Peyer's patch (tissue), 4 donors: ENCODE data around the gene RBMS2. TPM values are rescaled to one million over a fixed set of nuclear protein-coding genes. Genes with fewer than 3 reads are reported as not detected.

ENCODE experiments used
- DNase-seq, 3 donors: peaks; one replicate each; pipeline ENCODE4 v3.0.0-alpha.2; 2017 to 2019
- H3K27ac ChIP-seq, 4 donors: fragments of 200-600 bp; sonication (generic); one replicate each; pipeline ENCODE4 v1.5.1; 2016 to 2019
- H3K27me3 ChIP-seq, 2 donors: fragments of 200-600 bp; sonication (generic); one replicate each; pipeline ENCODE4 v1.5.1; 2019
- H3K36me3 ChIP-seq, 3 donors: fragments of 200-600 bp; sonication (generic); one replicate each; pipeline ENCODE4 v1.5.1; 2016 to 2019
- H3K4me1 ChIP-seq, 4 donors: fragments of 200-600 bp; sonication (generic); one replicate each; pipeline ENCODE4 v1.5.1; 2016 to 2019
- H3K4me3 ChIP-seq, 4 donors: fragments of 200-600 bp; sonication (generic); 1 replicate in 3 of 4; 2 replicates in 1 of 4; pipeline ENCODE4 v1.5.1; 2016 to 2019; ENCODE audit warnings: mild to moderate bottlenecking in 1 of 4
- H3K9me3 ChIP-seq, 4 donors: fragments of 200-600 bp; sonication (generic); one replicate each; pipeline ENCODE4 v1.5.1; 2016 to 2019; ENCODE audit warnings: mild to moderate bottlenecking in 1 of 4
- CTCF ChIP-seq, 6 experiments: fragments of 450-650 bp in 4 of 6; fragments of 200-600 bp in 2 of 6; sonication (generic) in 1 of 6; IDR thresholded peaks; one replicate each; pipeline ENCODE4 v1.5.1; 2017 to 2019; ENCODE audit warnings: antibody characterized with exemption in 6 of 6, mild to moderate bottlenecking in 3 of 6, moderate library complexity in 1 of 6
- POLR2A ChIP-seq, 2 donors: fragments of 450-650 bp; IDR thresholded peaks; one replicate each; pipeline ENCODE4 v1.5.1; 2017; ENCODE audit warnings: antibody characterized with exemption in 2 of 2, mild to moderate bottlenecking in 2 of 2, moderate library complexity in 2 of 2
- small RNA-seq, 2 donors: library from RNA; depleted of rRNA; stranded (forward); fragments of <200 nt; gene quantifications; one replicate each; pipeline ENCODE3, GENCODE V24; 2016
- total RNA-seq, 4 donors: library from RNA; depleted of rRNA; stranded (reverse); fragments of >200 nt; gene quantifications; one replicate each; pipeline ENCODE4 v1.1.0, GENCODE V29; 2016

The RBMS2 gene
- total RNA-seq, 4 donors from 2014 or later = 10.7 to 22.3 (median 12.5) TPM

- peak; percentile 96 to 100 (median 99) for DNase-seq
- H3K4me1 ChIP-seq = peaks cover 7 to 37% (median 22%) of the 10 kb centered on the region in 4 donors
- TF ChIP-seq POLR2A (IDR thresholded peaks at IDR 0.05) = peak in 1 of 2 donors; percentile 76
- peak; percentile 13 to 71 (median 60) for TF ChIP-seq CTCF (IDR thresholded peaks at IDR 0.05)
- H3K36me3 ChIP-seq = peaks cover 0 to 45% (median 0%) of the 10 kb centered on the region in 3 donors
- peak overlapping the region; percentile 92 to 99 (median 96) for H3K27ac ChIP-seq
- H3K4me3 ChIP-seq = peak overlapping the region; percentile 75 to 93 (median 79)
- no peaks in the 10 kb centered on the region for H3K9me3 ChIP-seq
- H3K27me3 ChIP-seq = no peaks in the 10 kb centered on the region
These were observed 115.3 kb downstream of the RBMS2 start for GRCh38 chr12:56636675-56637540.

- H3K4me3 ChIP-seq = no peak overlapping the region
- H3K4me1 ChIP-seq = peaks cover 6 to 30% (median 16%) of the 10 kb centered on the region in 4 donors
- DNase-seq = no peak
- H3K27ac ChIP-seq = peak overlapping the region in 3 of 4 donors; percentile 95 to 99 (median 96)
- H3K9me3 ChIP-seq = no peaks in the 10 kb centered on the region
- peaks cover 0 to 53% (median 3%) of the 10 kb centered on the region in 3 donors for H3K36me3 ChIP-seq
- TF ChIP-seq CTCF (IDR thresholded peaks at IDR 0.05) (no peak), POLR2A (IDR thresholded peaks at IDR 0.05) (no peak)
- no peaks in the 10 kb centered on the region for H3K27me3 ChIP-seq
These were observed 116.0 kb downstream of the RBMS2 start for GRCh38 chr12:56637621-56638020.

GRCh38 chr12:56641219-56641618 is 119.6 kb downstream of the RBMS2 start:
- H3K27ac ChIP-seq = no peak overlapping the region
- no peaks in the 10 kb centered on the region for H3K27me3 ChIP-seq
- TF ChIP-seq CTCF (IDR thresholded peaks at IDR 0.05) = no peak
- TF ChIP-seq POLR2A (IDR thresholded peaks at IDR 0.05) = no peak
- peaks cover 0 to 71% (median 3%) of the 10 kb centered on the region in 3 donors for H3K36me3 ChIP-seq
- no peaks in the 10 kb centered on the region for H3K9me3 ChIP-seq
- H3K4me3 ChIP-seq = no peak overlapping the region
- peaks cover 0 to 31% (median 12%) of the 10 kb centered on the region in 4 donors for H3K4me1 ChIP-seq
- no peak for DNase-seq

GRCh38 chr12:56644654-56645053 is 123.0 kb downstream of the RBMS2 start:
- peaks cover 0 to 48% (median 3%) of the 10 kb centered on the region in 3 donors for H3K36me3 ChIP-seq
- peaks cover 0 to 20% (median 7%) of the 10 kb centered on the region in 4 donors for H3K4me1 ChIP-seq
- TF ChIP-seq POLR2A (IDR thresholded peaks at IDR 0.05) (no peak), CTCF (IDR thresholded peaks at IDR 0.05) (no peak)
- no peaks in the 10 kb centered on the region for H3K27me3 ChIP-seq
- H3K9me3 ChIP-seq = no peaks in the 10 kb centered on the region
- H3K4me3 ChIP-seq = peak overlapping the region; percentile 80 to 95 (median 86)
- no peak for DNase-seq
- peak overlapping the region; percentile 90 to 96 (median 92) for H3K27ac ChIP-seq

- no peak for DNase-seq
- TF ChIP-seq CTCF (IDR thresholded peaks at IDR 0.05) (peak in 2 of 6 experiments; percentile 3 to 17), POLR2A (IDR thresholded peaks at IDR 0.05) (no peak)
- H3K9me3 ChIP-seq = no peaks in the 10 kb centered on the region
- peak overlapping the region; percentile 90 to 96 (median 92) for H3K27ac ChIP-seq
- H3K4me3 ChIP-seq = peak overlapping the region; percentile 80 to 95 (median 86)
- peaks cover 0 to 42% (median 3%) of the 10 kb centered on the region in 3 donors for H3K36me3 ChIP-seq
- peaks cover 0 to 20% (median 7%) of the 10 kb centered on the region in 4 donors for H3K4me1 ChIP-seq
- no peaks in the 10 kb centered on the region for H3K27me3 ChIP-seq
These were observed 123.6 kb downstream of the RBMS2 start for GRCh38 chr12:56645201-56645716.

Small RNA genes lying within 50 kb of the gene (small RNA-seq; reads per million reads assigned to genes)
- gene RNU6-343P = 0 reads per million in 2 donors
- gene SNORD59A = 27,902 to 32,638 reads per million in 2 donors

Other genes with a start within 250 kb of the RBMS2 start
- gene CS, start 221.5 kb upstream of the RBMS2 start, total RNA-seq = 100 to 1,000 TPM; 184 to 228 (median 203) TPM
- gene CNPY2, start 205.8 kb upstream of the RBMS2 start, total RNA-seq = 100 to 1,000 TPM in 2 of 4 donors, 10 to 100 TPM in 2; 72.5 to 131 (median 91.0) TPM
- 100 to 1,000 TPM in 2 of 4 donors, 10 to 100 TPM in 2; 82.5 to 114 (median 95.4) TPM for gene PAN2, start 187.8 kb upstream of the RBMS2 start, total RNA-seq
- 1 to 10 TPM in 2 of 4 donors, not detected in 2; 3.1 to 5.8 TPM for gene IL23A, start 182.9 kb upstream of the RBMS2 start, total RNA-seq
- 100 to 1,000 TPM; 100 to 355 (median 164) TPM for gene STAT2, start 161.7 kb upstream of the RBMS2 start, total RNA-seq
- gene APOF, start 159.0 kb upstream of the RBMS2 start, total RNA-seq = not detected
- gene TIMELESS, start 72.4 kb upstream of the RBMS2 start, total RNA-seq = 10 to 100 TPM in 1 of 4 donors, 1 to 10 TPM in 3; 4.8 to 47.0 (median 6.0) TPM
- gene MIP, start 67.2 kb upstream of the RBMS2 start, total RNA-seq = not detected
- 1 to 10 TPM; 1.7 to 5.1 (median 3.7) TPM for gene SPRYD4, start 53.2 kb upstream of the RBMS2 start, total RNA-seq
- 1 to 10 TPM; 1.5 to 6.6 (median 2.6) TPM for gene GLS2, start 33.7 kb upstream of the RBMS2 start, total RNA-seq
- gene BAZ2A, start 108.5 kb downstream of the RBMS2 start, total RNA-seq = 100 to 1,000 TPM in 3 of 4 donors, 10 to 100 TPM in 1; 98.2 to 259 (median 141) TPM
- 100 to 1,000 TPM; 333 to 768 (median 688) TPM for gene ATP5F1B, start 124.2 kb downstream of the RBMS2 start, total RNA-seq
- 10 to 100 TPM; 50.6 to 95.7 (median 67.3) TPM for gene PTGES3, start 166.5 kb downstream of the RBMS2 start, total RNA-seq
- gene NACA, start 203.5 kb downstream of the RBMS2 start, total RNA-seq = 100 to 1,000 TPM; 313 to 793 (median 416) TPM
- gene PRIM1, start 230.5 kb downstream of the RBMS2 start, total RNA-seq = 10 to 100 TPM in 1 of 4 donors, 1 to 10 TPM in 3; 3.4 to 38.0 (median 5.7) TPM
- gene HSD17B6, start 241.5 kb downstream of the RBMS2 start, total RNA-seq = 1 to 10 TPM in 1 of 4 donors, not detected in 3; 2.5 TPM